ENCODE data around the gene ZBTB26.

Gene ZBTB26

GRCh38 chr9:122951056-122951455 lies 19.7 kb upstream of the ZBTB26 start:
- Histone ChIP-seq H3K9me2 (replicated peaks; ENCODE audit: low read depth, low read length) (no peaks in the 10 kb centered on the region), H3K4me1 (ENCODE audit: insufficient read depth, low read length, poor library complexity, severe bottlenecking) (peaks cover 22% of the 10 kb centered on the region), H4K20me1 (ENCODE audit: insufficient read depth, low read length, poor library complexity, severe bottlenecking) (peaks cover 11% of the 10 kb centered on the region), H3F3A (ENCODE audit: low read depth) (no peaks in the 10 kb centered on the region), H3K27me3 (ENCODE audit: insufficient read depth, low read length, poor library complexity, severe bottlenecking) (no peaks in the 10 kb centered on the region), H3K79me2 (ENCODE audit: insufficient read depth, low read length) (peaks cover 77% of the 10 kb centered on the region), H3K36me3 (ENCODE audit: insufficient read depth, low read length) (no peaks in the 10 kb centered on the region), H3K9me3 (ENCODE audit: insufficient read depth, low read depth, low read length) (no peaks in the 10 kb centered on the region), H3K4me2 (ENCODE audit: low read depth, low read length, poor library complexity, severe bottlenecking) (no peak overlapping the region), H3K4me3 (ENCODE audit: low read length, poor library complexity, severe bottlenecking) (no peak overlapping the region), H3K9ac (ENCODE audit: low read depth, low read length, poor library complexity, severe bottlenecking) (no peak overlapping the region), H2AFZ (ENCODE audit: low read length) (no peak overlapping the region)
- TF ChIP-seq CTCF (conservative IDR thresholded peaks at IDR 0.05; ENCODE audit: low read length) (no peak), EZH2phosphoT487 (IDR thresholded peaks at IDR 0.05; ENCODE audit: borderline replicate concordance) (no peak)

GRCh38 chr9:122950263-122950662 lies 19.0 kb upstream of the ZBTB26 start:
- Histone ChIP-seq H4K20me1 (ENCODE audit: insufficient read depth, low read length, poor library complexity, severe bottlenecking) (peaks cover 16% of the 10 kb centered on the region), H3F3A (ENCODE audit: low read depth) (no peaks in the 10 kb centered on the region), H3K36me3 (ENCODE audit: insufficient read depth, low read length) (no peaks in the 10 kb centered on the region), H3K9me3 (ENCODE audit: insufficient read depth, low read depth, low read length) (no peaks in the 10 kb centered on the region), H3K9me2 (replicated peaks; ENCODE audit: low read depth, low read length) (no peaks in the 10 kb centered on the region), H3K4me2 (ENCODE audit: low read depth, low read length, poor library complexity, severe bottlenecking) (no peak overlapping the region), H3K4me3 (ENCODE audit: low read length, poor library complexity, severe bottlenecking) (no peak overlapping the region), H3K79me2 (ENCODE audit: insufficient read depth, low read length) (peaks cover 77% of the 10 kb centered on the region), H3K9ac (ENCODE audit: low read depth, low read length, poor library complexity, severe bottlenecking) (no peak overlapping the region), H3K4me1 (ENCODE audit: insufficient read depth, low read length, poor library complexity, severe bottlenecking) (peaks cover 29% of the 10 kb centered on the region), H3K27me3 (ENCODE audit: insufficient read depth, low read length, poor library complexity, severe bottlenecking) (no peaks in the 10 kb centered on the region), H2AFZ (ENCODE audit: low read length) (no peak overlapping the region)
- TF ChIP-seq CTCF (conservative IDR thresholded peaks at IDR 0.05; ENCODE audit: low read length) (no peak), EZH2phosphoT487 (IDR thresholded peaks at IDR 0.05; ENCODE audit: borderline replicate concordance) (no peak)

- Histone ChIP-seq H3K4me2 (ENCODE audit: low read depth, low read length, poor library complexity, severe bottlenecking) (no peak overlapping the region), H3K9ac (ENCODE audit: low read depth, low read length, poor library complexity, severe bottlenecking) (no peak overlapping the region), H3K36me3 (ENCODE audit: insufficient read depth, low read length) (no peaks in the 10 kb centered on the region), H3F3A (ENCODE audit: low read depth) (no peaks in the 10 kb centered on the region), H3K79me2 (ENCODE audit: insufficient read depth, low read length) (peaks cover 77% of the 10 kb centered on the region), H3K4me3 (ENCODE audit: low read length, poor library complexity, severe bottlenecking) (no peak overlapping the region), H2AFZ (ENCODE audit: low read length) (no peak overlapping the region), H3K27me3 (ENCODE audit: insufficient read depth, low read length, poor library complexity, severe bottlenecking) (no peaks in the 10 kb centered on the region), H3K9me2 (replicated peaks; ENCODE audit: low read depth, low read length) (no peaks in the 10 kb centered on the region), H3K4me1 (ENCODE audit: insufficient read depth, low read length, poor library complexity, severe bottlenecking) (peaks cover 35% of the 10 kb centered on the region), H4K20me1 (ENCODE audit: insufficient read depth, low read length, poor library complexity, severe bottlenecking) (peaks cover 16% of the 10 kb centered on the region), H3K9me3 (ENCODE audit: insufficient read depth, low read depth, low read length) (no peaks in the 10 kb centered on the region)
- TF ChIP-seq CTCF (conservative IDR thresholded peaks at IDR 0.05; ENCODE audit: low read length): no peak
- no peak for TF ChIP-seq EZH2phosphoT487 (IDR thresholded peaks at IDR 0.05; ENCODE audit: borderline replicate concordance)
These were observed 18.4 kb upstream of the ZBTB26 start for GRCh38 chr9:122949696-122950095.
